PC-3 (cell line): Measurements from ENCODE around the gene MPHOSPH9. TPM values are rescaled to one million over a fixed set of nuclear protein-coding genes. Genes with fewer than 3 reads are reported as not detected.

Experiments
- ATAC-seq: fragments of 200-7000 bp; cut with Tn5 transposase; 2 replicates; pipeline ENCODE4 v1.9.1; 2020; ENCODE audit warnings: mild to moderate bottlenecking, moderate library complexity
- BruUV-seq: library from RNA; stranded (reverse); fragments of 400-500 nt; replicated peaks from 2 replicates; lab custom pipeline; 2021; lab: Mats Ljungman, UMichigan
- CTCF ChIA-PET: fragments of 300-600 bp; sonication (Branson Sonifier 250); formaldehyde crosslinking; loops from one replicate; lab custom pipeline; 2022; ENCODE audit warnings: antibody characterized with exemption; lab: Charles Lee
- POLR2A ChIA-PET: fragments of 300-600 bp; sonication (Branson Sonifier 250); formaldehyde crosslinking; loops from one replicate; lab custom pipeline; 2022; ENCODE audit warnings: antibody characterized with exemption; ENCODE audit not compliant: unreplicated experiment; lab: Charles Lee
- DNase-seq: peaks from one replicate; pipeline ENCODE4 v3.0.0-alpha.2; 2015
- H2AFZ ChIP-seq: fragments of 300-600 bp; sonication (generic); 2 replicates; pipeline ENCODE4 v1.6.0; 2016; ENCODE audit warnings: antibody characterized with exemption, low read length
- H3F3A ChIP-seq: fragments of 300-600 bp; sonication (generic); one replicate; pipeline ENCODE4 v1.6.0; 2017; ENCODE audit warnings: antibody characterized with exemption, low read length, control low read depth, mild to moderate bottlenecking; ENCODE audit not compliant: unreplicated experiment
- H3K27ac ChIP-seq: fragments of 300-600 bp; sonication (generic); 2 replicates; pipeline ENCODE4 v1.5.1; 2016; ENCODE audit warnings: mild to moderate bottlenecking, low read length
- H3K27me3 ChIP-seq: fragments of 300-600 bp; sonication (generic); 2 replicates; pipeline ENCODE4 v1.6.1; 2016; ENCODE audit warnings: low read length, mixed read lengths
- H3K36me3 ChIP-seq: fragments of 300-600 bp; sonication (generic); 2 replicates; pipeline ENCODE4 v1.6.1; 2016; ENCODE audit warnings: low read depth, mixed run types, low read length, mixed read lengths
- H3K4me1 ChIP-seq: fragments of 300-600 bp; sonication (generic); 2 replicates; pipeline ENCODE4 v1.5.1; 2016; ENCODE audit warnings: low read length; ENCODE audit not compliant: insufficient read depth
- H3K4me2 ChIP-seq: fragments of 300-600 bp; sonication (generic); 2 replicates; pipeline ENCODE4 v1.6.0; 2016; ENCODE audit warnings: low read length
- H3K4me3 ChIP-seq: fragments of 300-600 bp; sonication (generic); 2 replicates; pipeline ENCODE4 v1.5.1; 2016; ENCODE audit warnings: mild to moderate bottlenecking, low read length, mixed read lengths
- H3K79me2 ChIP-seq: fragments of 300-600 bp; sonication (generic); 2 replicates; pipeline ENCODE4 v1.6.1; 2017; ENCODE audit warnings: low read length, mixed read lengths
- H3K9ac ChIP-seq: fragments of 300-600 bp; sonication (generic); 2 replicates; pipeline ENCODE4 v1.6.0; 2016; ENCODE audit warnings: mild to moderate bottlenecking, low read length
- H3K9me2 ChIP-seq: fragments of 300-600 bp; sonication (generic); replicated peaks from 2 replicates; pipeline ENCODE4 v1.6.1; 2016; ENCODE audit warnings: mixed run types, low read length, mixed read lengths
- H3K9me3 ChIP-seq: fragments of 300-600 bp; sonication (generic); 2 replicates; pipeline ENCODE4 v1.6.1; 2016; ENCODE audit warnings: low read length, mixed read lengths
- H4K20me1 ChIP-seq: fragments of 300-600 bp; sonication (generic); 2 replicates; pipeline ENCODE4 v1.6.1; 2016; ENCODE audit warnings: low read length, mixed read lengths
- EZH2 ChIP-seq: fragments of 300-600 bp; sonication (generic); IDR thresholded peaks from one replicate; pipeline ENCODE4 v1.6.1; 2017; ENCODE audit warnings: antibody characterized with exemption, mild to moderate bottlenecking, low read length; ENCODE audit not compliant: unreplicated experiment
- EZH2phosphoT487 ChIP-seq: fragments of 300-600 bp; sonication (generic); IDR thresholded peaks from 2 replicates; pipeline ENCODE4 v1.6.1; 2018; ENCODE audit warnings: mild to moderate bottlenecking, antibody characterized with exemption, low read length, borderline replicate concordance
- intact Hi-C: fragments of 100-400 bp; cut with micrococcal nuclease; formaldehyde crosslinking; loops from 2 replicates; pipeline ENCODE4 v1.9.0; 2023
- total RNA-seq: library from RNA; depleted of rRNA; stranded (reverse); fragments of >200 nt; gene quantifications from 2 replicates; pipeline ENCODE4 v1.2.3, GENCODE V29; 2014
- TF ChIP-seq, protein P1 (sequence below): fragments of 300-600 bp; sonication (generic); conservative IDR thresholded peaks from 2 replicates; pipeline ENCODE4 v1.5.1; 2017; ENCODE audit warnings: antibody characterized with exemption, low read depth, mild to moderate bottlenecking, low read length

Gene MPHOSPH9
- total RNA-seq, 1 experiment from 2014 or later: 42.5 TPM

DNA sequence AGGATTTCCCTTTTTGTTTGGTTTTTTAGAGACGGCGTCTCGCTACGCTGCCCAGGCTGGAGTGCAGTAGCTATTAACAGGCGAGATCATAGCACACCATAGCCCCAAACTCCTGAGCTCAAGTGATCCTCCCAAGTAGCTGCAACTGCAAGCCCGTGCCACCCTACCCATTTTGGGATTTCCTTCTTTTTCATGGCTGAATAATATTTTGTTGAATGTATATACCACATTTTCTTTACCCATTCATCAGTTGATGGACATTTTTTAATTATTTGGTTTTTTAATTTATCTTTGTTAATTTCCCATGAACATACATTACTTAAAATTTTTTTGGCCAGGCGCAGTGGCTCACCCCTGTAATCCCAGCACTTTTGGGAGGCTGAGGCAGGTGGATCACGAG, 97.3 kb downstream of the MPHOSPH9 start:
- CTCF ChIA-PET: no interaction called here
- H3K9ac ChIP-seq: no peak overlapping the region

DNA sequence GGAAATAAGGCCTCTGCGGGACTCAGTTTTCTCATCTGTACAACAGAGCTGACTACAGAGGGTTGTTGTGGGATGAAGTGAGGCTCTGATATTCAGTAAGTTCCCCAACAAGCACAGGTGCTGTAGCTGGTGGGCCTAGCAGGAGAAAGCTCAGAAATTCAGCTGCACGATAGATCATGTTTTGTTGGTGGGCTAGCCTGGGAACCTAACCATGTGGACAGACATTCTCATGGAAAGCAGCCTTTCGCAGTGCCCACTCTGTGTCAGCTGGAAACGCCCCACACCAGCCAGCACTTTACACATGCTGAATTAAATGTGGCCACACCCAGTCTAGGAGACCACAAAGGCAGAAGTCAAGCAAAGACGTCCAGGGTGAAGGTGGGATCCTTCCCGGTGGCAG, 98.1 kb downstream of the MPHOSPH9 start:
- Histone ChIP-seq H3K36me3 (no peaks in the 10 kb centered on the region), H3K9me2 (no peaks in the 10 kb centered on the region), H3K27ac (no peak overlapping the region), H3K4me1 (peaks cover 28% of the 10 kb centered on the region), H3F3A (no peaks in the 10 kb centered on the region), H3K9ac (no peak overlapping the region), H3K27me3 (no peaks in the 10 kb centered on the region), H2AFZ (no peak overlapping the region), H3K4me2 (no peak overlapping the region), H4K20me1 (no peaks in the 10 kb centered on the region), H3K79me2 (peaks cover 5% of the 10 kb centered on the region; the same call in 1 of the 2 replicates), H3K4me3 (no peak overlapping the region), H3K9me3 (no peaks in the 10 kb centered on the region)
- no peak for ATAC-seq
- ChIA-PET POLR2A (no interaction called here), CTCF (no interaction called here)
- no TSS peak for BruUV-seq
- TF ChIP-seq, protein P1, sequence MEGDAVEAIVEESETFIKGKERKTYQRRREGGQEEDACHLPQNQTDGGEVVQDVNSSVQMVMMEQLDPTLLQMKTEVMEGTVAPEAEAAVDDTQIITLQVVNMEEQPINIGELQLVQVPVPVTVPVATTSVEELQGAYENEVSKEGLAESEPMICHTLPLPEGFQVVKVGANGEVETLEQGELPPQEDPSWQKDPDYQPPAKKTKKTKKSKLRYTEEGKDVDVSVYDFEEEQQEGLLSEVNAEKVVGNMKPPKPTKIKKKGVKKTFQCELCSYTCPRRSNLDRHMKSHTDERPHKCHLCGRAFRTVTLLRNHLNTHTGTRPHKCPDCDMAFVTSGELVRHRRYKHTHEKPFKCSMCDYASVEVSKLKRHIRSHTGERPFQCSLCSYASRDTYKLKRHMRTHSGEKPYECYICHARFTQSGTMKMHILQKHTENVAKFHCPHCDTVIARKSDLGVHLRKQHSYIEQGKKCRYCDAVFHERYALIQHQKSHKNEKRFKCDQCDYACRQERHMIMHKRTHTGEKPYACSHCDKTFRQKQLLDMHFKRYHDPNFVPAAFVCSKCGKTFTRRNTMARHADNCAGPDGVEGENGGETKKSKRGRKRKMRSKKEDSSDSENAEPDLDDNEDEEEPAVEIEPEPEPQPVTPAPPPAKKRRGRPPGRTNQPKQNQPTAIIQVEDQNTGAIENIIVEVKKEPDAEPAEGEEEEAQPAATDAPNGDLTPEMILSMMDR: no peak
- TF ChIP-seq EZH2phosphoT487 (no peak), EZH2 (no peak)
- intact Hi-C loops: no loop called here
- DNase-seq: no peak

More for the DNA sequence above, 97.3 kb downstream of the MPHOSPH9 start:
- ATAC-seq: no peak
- H3K4me2 ChIP-seq: no peak overlapping the region
- no peaks in the 10 kb centered on the region for H3K27me3 ChIP-seq
- no peaks in the 10 kb centered on the region for H3K9me3 ChIP-seq
- H3K9me2 ChIP-seq: no peaks in the 10 kb centered on the region
- no peak overlapping the region for H2AFZ ChIP-seq
- H3K4me1 ChIP-seq: peaks cover 37% of the 10 kb centered on the region
- intact Hi-C loops: no loop called here
- H3K4me3 ChIP-seq: no peak overlapping the region
- no peak for DNase-seq
- H3K27ac ChIP-seq: no peak overlapping the region
- POLR2A ChIA-PET: no interaction called here
- TF ChIP-seq, protein P1: no peak
- TF ChIP-seq EZH2: no peak
- TF ChIP-seq EZH2phosphoT487: no peak
- H3K79me2 ChIP-seq: peaks cover 14% of the 10 kb centered on the region; the same call in 1 of the 2 replicates
- no TSS peak for BruUV-seq
- no peaks in the 10 kb centered on the region for H3K36me3 ChIP-seq
- H3F3A ChIP-seq: no peaks in the 10 kb centered on the region
- no peaks in the 10 kb centered on the region for H4K20me1 ChIP-seq

DNA sequence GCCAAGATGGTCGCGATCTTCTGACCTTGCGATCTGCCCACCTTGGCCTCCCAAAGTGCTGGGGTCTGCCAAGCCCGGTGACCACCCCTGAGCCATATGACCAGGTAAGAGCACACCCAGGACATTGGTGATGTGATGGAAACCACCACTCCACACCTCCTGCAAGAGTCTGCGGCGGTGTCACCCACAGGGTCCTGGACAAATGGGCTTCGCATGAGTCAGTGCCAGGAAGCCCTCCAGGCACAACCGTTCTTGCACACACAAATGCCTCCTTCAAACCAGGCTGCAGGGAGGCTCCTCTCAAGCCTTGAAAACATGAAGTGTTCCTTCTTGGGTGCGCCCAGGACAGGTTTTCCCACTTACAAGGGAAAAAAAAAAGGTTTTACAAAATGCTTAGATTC, 98.7 kb downstream of the MPHOSPH9 start:
- POLR2A ChIA-PET: no interaction called here
- intact Hi-C loops: no loop called here

More for the DNA sequence above, 98.7 kb downstream of the MPHOSPH9 start:
- Histone ChIP-seq H2AFZ (no peak overlapping the region), H3K79me2 (no peaks in the 10 kb centered on the region), H3K9me2 (no peaks in the 10 kb centered on the region), H3K9ac (no peak overlapping the region), H3K9me3 (no peaks in the 10 kb centered on the region), H4K20me1 (no peaks in the 10 kb centered on the region), H3K36me3 (no peaks in the 10 kb centered on the region), H3K4me1 (peaks cover 27% of the 10 kb centered on the region), H3K27me3 (no peaks in the 10 kb centered on the region), H3F3A (no peaks in the 10 kb centered on the region), H3K27ac (no peak overlapping the region), H3K4me3 (no peak overlapping the region), H3K4me2 (no peak overlapping the region)
- DNase-seq (peak; percentile 46), ATAC-seq (no peak)
- CTCF ChIA-PET: no interaction called here
- TF ChIP-seq EZH2phosphoT487 (no peak), EZH2 (no peak)
- TF ChIP-seq, protein P1: no peak
- no TSS peak for BruUV-seq
